A375 (cell line): ENCODE measurements around the gene ICAM2. TPM values are rescaled to one million over a fixed set of nuclear protein-coding genes. Genes with fewer than 3 reads are reported as not detected.

ENCODE experiments used
- total RNA-seq: library from RNA; depleted of rRNA; stranded (reverse); fragments of >200 nt; shearing (Covaris generic); gene quantifications from 2 replicates; pipeline ENCODE4 v1.2.3, GENCODE V29; 2014; rRNA removed

ICAM2 gene
- not detected in 2 replicates for total RNA-seq

GRCh38 chr17:64020056-64020766 is at the start of gene ICAM2:
Gene ICAM2 (minus strand): TSS chr17:64020633. CDS start chr17:64006691, 13,942 bp downstream.

DNA sequence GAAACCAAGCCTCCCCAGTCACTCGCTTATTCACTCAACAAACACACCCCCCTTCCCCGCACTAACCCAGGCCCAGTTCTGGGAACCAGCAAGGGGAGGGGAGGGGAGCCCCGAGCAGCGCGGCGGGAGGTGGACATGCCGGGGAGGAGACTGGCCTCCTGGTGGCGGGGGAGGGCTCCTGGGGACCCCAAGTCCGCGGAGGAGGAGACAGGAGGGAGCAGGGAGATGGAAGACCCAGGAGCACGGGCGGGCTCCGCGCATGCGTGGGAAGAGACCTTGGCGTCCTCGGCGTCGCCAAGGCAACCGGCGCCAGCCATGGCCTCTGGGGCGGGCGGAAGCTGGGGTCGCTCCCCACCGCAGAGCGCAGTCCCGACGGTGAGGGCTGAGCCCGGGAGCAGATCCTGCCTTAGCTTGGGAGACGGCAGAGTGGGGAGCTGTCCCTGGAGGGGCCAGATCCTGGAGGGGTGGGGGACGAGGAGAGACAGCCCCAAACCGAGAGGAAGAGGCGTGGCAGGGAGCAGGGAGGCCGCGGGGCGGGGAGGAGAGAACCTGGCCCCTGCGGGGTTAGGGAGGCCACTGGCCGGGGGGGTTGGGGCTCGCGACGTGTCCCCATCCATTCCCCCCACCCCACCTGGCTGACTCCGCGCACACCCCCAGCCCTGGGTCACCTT is 22.2 kb downstream of the ICAM2 start, which contains the start of gene PRR29:
Gene PRR29 (plus strand): TSS at position 302 of the 671 bp plus-strand sequence. CDS start 14 bp downstream, at position 316.

GRCh38 chr17:63972796-63973195 is 47.6 kb downstream of the ICAM2 start, which contains the start of gene SCN4A:
Gene SCN4A (minus strand): TSS chr17:63972918. CDS start chr17:63972841, 77 bp downstream.

Other genes with a start within 250 kb of the ICAM2 start
- 73.7 and 79.6 TPM in 2 replicates for gene CCDC47, start 247.0 kb downstream of the ICAM2 start, total RNA-seq
- 61.0 and 70.2 TPM in 2 replicates for gene DDX42, start 246.5 kb downstream of the ICAM2 start, total RNA-seq
- 100 and 120 TPM in 2 replicates for gene PSMC5, start 193.2 kb downstream of the ICAM2 start, total RNA-seq
- 143 and 158 TPM in 2 replicates for gene FTSJ3, start 193.0 kb downstream of the ICAM2 start, total RNA-seq
- 109 and 111 TPM in 2 replicates for gene SMARCD2, start 177.9 kb downstream of the ICAM2 start, total RNA-seq
- gene CSH2, start 147.0 kb downstream of the ICAM2 start, total RNA-seq: not detected in 2 replicates
- not detected in 2 replicates for gene GH2, start 138.7 kb downstream of the ICAM2 start, total RNA-seq
- gene CSH1, start 124.1 kb downstream of the ICAM2 start, total RNA-seq: not detected in 2 replicates
- not detected in 2 replicates for gene CSHL1, start 109.4 kb downstream of the ICAM2 start, total RNA-seq
- not detected in 2 replicates for gene GH1, start 101.8 kb downstream of the ICAM2 start, total RNA-seq
- gene CD79B, start 88.3 kb downstream of the ICAM2 start, total RNA-seq: not detected in 2 replicates
- gene SCN4A, start 47.7 kb downstream of the ICAM2 start, total RNA-seq: not detected in 2 replicates
- gene PRR29, start 22.3 kb downstream of the ICAM2 start, total RNA-seq: 0.03 and 0.08 TPM in 2 replicates
- gene ERN1, start 109.5 kb upstream of the ICAM2 start, total RNA-seq: 9.2 and 9.8 TPM in 2 replicates
- gene TEX2, start 242.6 kb upstream of the ICAM2 start, total RNA-seq: 12.0 and 15.8 TPM in 2 replicates